HG02981 (cell line): ENCODE measurements around the gene PPFIA2.
A peak's percentile ranks its signal among the peaks of the same experiment; 100 is the strongest.
"Not testable (repeated sequence)": the region's sequence is repeated elsewhere in the genome, so short reads cannot be mapped to it uniquely, and the experiment has no call there.

Experiments
- ATAC-seq: cut with Tn5 transposase; IDR thresholded peaks from one replicate; pipeline ENCODE4 v1.9.1; 2021; ENCODE audit warnings: mild to moderate bottlenecking, moderate library complexity; ENCODE audit not compliant: unreplicated experiment

PPFIA2 gene

DNA sequence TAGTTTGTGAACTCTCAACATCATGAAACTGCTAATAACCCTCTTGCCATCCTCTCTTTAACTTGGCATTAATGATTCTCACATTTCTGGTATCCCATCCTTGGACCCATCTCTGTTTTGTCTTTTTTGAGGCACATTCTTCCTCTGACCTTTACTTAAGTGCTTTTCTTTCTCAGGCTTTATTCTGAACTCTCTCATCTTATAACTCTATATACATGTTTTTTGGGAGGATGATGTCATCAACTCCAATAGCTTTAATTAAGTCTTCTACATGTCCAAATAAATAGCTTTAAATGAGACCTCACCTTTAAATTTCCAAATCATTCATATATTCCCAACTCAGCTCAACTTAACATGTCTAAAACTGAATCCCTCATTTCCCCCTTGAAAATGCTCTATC is 88.4 kb downstream of the PPFIA2 start:
- ATAC-seq: no peak

DNA sequence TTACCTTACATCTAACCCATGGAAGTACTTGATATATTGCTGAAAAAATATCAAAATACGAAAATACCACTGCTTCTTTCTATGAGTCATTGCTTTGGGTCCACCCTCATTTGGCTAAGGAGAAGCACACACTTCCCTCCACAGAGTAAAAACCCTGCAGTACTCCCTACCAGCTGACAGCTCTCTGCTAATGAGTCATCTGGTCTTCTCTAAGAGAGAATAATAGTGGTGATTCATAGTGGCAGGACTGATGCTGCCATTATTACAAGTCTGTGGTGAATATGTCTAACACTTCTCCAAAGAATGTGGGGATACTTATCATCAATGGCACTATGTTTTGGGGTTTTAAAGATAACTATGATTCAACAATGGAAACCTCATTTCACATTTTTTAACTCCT is 90.7 kb downstream of the PPFIA2 start:
- peak; percentile 94 for ATAC-seq

DNA sequence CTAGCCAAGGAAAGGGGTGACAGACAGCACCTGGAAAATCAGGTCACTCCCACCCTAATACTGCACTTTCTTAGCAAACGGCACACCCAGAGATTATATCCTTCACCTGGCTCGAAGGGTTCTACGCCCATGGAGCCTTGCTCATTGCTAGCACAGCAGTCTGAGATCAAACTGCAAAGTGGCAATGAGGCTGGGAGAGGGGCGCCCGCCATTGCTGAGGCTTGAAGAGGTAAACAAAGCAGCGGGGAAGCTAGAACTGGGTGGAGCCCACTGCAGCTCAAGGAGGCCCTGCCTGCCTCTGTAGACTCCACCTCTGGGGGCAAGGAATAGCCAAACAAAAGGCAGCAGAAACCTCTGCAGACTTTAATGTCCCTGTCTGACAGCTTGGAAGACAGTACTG is 99.8 kb downstream of the PPFIA2 start:
- not testable (repeated sequence) for ATAC-seq

DNA sequence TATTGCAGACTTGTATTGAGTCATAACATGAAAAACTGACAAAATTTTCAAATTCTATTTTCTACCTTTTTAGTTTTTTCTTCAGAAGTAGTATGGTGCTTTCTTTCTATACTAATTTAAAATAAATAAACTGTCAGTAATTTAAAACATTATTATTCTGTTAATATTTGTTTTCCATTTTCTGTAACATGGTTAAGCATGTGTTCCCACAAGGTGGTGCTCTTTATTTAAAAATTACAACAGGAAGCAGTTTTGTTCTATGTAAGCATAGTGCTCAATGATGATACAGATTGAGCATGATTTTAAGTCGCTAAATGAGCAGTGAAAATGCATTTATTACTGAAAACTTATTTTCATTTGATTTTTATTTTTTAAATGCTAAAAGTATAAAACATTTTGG is 114.6 kb downstream of the PPFIA2 start:
- ATAC-seq: peak; percentile 74

DNA sequence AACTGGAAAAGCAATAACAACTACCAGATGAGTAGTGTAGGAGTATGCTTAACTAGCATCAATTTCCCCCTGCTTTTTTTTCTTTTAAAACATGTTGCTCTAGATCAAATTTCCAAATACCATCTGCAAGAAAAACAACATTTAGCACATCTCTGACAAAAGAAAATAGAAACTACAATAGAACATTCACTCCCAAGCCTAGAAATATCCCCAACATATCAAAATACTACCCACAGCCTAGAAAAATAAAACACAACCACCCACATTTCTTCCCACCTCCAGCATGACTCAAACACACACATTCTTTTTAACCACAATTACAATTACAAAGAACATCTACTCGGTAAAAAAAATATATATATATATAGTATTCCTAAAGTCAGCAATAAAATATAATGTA is 120.0 kb downstream of the PPFIA2 start:
- ATAC-seq: no peak

DNA sequence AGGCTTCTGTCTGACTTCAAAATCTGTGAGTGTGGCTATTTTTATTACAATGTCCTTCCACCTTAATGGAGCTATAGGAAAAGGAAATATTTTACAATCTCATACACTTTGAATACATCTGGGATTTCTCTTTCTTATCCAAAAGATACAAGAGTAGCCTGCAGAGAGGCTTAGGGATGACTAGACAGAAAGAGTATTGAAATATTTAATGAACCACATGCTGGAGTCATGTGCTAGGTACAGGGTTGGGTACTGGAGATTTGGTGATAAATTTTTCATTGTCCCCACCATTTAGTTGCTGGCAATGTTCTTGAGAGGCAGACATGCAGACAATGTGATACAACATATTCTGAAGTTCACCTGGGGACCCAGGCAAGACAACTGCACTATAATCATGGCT is 126.0 kb downstream of the PPFIA2 start:
- no peak for ATAC-seq

DNA sequence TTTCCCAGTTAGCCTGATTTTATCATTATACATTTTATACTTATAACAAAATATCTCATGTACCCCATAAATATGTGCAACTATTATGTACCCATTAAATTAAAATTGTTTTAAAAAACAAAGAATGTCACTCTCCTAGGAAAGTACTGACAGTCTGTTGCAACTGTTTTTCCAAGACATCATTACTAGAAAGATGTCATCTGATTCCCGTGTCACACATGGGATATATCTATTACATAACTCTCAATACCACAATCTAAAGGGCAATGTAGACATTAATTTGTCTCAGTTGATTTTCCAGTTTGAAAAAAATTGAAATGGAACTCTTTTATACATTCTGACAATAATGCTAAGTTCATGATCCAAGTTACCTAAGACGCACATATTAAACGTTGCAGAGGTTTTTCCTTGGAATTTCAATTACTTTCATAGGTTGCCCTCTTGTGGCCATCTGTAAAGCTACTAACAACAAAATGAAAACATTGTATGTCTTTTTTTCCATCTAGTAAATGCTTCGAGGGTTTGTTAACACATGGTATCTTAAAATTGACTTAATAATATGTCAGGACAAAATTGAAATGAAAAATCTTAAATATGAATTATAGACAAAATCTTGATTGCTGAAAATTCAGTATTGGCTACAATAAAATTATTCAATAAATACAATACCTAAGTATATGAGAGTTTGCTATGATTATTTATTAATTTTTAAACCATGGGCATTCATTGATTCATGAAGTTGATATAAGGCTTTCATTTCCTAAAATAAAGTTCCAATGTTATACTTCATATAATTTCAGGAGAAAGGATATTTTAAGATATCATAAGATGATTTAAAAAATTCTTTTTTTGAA is 131.6 kb downstream of the PPFIA2 start:
- ATAC-seq: no peak

DNA sequence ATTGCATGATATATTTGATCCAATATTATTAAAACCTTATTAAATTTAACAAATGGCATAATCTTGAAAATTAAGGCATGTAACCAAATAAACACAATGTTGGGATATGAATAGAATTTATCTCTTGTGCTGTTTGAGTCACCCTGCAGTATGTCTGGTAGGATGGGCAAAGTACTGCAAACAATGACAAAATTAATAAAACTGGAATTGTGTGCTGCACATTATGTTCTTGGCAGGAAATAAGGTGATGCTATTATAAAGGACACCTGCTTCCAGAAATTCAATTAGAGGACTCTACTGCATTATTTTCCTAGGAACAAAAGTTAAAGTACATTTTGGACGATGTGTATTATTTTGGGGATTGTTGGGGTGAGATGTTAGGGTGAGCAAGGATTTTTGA is 132.7 kb downstream of the PPFIA2 start:
- ATAC-seq: no peak

DNA sequence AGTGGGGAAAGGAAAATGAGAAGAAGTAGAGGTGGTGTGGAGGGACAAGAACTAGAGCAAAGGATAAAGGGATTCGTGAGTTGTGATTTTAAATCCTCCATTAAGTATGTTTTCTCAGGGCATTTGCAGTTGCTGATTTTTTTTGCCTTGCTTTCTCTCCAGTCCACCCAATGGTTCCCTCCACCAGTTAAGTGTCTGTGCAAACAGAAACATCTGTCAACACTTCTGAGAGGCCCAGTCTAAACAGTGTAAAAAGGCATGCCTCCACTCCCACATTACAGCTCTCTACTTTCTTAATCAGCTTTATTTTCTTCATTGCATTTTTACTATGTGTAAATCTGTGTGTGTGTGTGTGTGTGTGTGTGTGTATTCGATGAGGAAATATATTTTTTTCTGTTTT is 141.2 kb downstream of the PPFIA2 start:
- ATAC-seq: no peak

DNA sequence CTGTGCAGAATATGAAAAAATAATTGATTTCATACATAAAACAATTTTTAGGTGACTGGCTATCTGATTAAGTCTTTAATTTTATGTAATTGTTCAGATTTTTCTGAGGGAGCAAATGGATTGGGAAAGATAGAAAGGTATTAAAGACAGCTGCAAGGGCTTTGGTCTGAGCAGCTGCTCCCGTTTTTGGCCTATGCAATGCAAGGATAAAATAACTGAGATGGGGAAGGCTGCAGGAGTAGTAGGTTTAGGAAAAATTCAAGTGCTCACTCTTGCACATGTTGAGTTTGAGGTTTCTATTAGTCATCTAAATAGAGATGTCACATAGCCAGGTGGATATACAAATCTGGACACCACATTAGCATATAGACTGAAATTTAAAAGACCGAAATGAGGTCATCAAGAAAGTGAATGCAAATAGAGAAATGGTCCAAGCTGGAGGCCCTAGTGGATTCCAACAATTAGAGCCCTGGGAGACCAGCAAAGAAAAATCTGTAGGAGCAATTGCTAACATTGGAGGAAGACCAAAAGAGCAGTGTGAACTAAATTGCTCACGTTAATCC is 144.0 kb downstream of the PPFIA2 start:
- no peak for ATAC-seq

DNA sequence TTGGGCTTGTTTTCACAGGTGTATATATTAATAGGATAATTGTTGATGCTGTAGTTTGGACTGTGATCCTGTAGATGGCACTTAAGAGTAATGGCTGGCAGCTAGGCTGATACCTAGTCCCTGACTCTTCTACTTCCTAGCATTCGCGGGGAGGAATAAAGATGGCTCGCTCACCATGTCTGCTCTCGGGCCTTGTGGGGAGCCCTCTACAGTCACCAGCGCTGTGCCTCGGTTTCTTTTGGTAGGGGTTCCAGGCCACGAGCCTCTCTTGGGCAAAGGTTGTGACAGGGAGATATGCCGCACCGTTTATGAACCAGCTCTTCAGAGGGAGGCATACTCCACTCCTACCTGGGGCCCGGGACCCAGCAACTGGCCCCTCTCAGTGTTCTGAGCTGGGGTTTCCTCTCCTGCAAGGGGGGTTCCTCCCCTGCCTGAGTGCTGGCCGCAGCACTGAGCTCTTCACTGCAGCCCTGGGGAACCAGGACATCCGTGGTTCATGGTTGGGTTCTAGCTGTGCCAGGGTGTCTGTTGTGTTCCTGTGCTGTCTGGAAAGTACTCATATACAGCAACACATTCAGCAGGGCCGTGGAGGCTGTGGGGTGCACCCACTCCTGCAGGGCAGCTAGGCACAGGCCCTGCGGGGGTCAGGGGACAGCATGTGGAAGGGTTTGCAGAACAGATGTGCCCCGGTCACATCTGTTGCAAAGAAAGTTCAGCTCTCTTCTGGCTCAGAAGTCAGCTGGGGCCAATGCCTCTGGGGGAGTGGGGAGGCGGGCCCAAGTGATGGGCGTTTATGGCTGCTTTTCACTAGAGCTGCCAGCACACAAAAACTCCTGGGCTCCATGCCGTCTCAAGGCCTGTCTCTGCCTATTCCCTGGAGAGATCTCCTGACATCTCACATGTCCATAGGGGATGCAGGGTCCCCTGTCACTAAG is 147.9 kb downstream of the PPFIA2 start:
- peak; percentile 55 for ATAC-seq

DNA sequence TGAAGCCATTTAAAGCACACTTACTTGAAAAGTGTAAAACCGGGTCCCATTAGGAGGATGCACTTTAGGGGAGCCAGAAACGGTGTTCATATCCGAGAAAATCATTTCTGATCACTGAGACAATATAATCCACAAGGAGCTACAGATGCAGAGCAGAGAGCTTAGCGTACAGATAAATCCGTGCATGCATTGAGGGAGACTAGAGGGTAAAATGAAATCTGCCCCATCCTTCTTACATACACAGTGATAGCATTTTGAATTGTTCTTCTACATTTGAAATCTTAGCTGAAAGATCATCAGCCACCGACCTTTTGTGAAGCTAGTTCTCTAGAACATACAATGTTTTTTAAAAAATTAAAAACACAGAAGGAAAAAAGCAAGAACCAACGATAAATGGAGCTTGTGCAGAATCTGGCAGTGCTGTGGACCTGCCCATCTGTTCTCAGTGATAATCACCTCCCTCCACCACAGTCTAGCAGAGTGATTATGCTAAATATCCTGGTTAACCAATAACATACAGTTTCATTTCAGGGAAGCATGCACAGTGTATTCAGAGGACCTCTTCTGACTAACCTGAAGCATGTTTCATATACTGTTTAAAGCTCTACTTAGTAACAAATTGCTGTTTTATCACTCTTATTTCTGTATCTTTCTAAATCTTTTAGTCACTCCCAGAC is 161.1 kb downstream of the PPFIA2 start:
- ATAC-seq: peak; percentile 87

DNA sequence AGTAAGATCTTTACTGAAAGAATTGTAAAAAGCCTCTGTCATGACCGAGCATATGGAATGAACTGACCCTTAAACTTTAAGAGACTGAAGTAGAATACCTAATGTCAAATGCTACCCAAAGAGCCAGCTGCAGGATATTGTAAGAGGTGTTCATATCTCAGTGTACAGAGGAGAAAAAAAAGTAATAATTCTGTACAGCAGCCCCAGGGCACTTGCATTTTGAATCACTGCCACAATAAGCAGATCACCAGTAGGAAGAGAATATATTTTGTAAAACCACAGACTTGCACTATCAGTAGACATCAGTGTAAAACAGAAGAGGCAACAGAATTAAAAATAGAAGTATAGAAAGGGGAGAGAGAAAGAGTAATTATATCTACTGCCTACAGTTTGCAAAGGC is 162.6 kb downstream of the PPFIA2 start:
- no peak for ATAC-seq

DNA sequence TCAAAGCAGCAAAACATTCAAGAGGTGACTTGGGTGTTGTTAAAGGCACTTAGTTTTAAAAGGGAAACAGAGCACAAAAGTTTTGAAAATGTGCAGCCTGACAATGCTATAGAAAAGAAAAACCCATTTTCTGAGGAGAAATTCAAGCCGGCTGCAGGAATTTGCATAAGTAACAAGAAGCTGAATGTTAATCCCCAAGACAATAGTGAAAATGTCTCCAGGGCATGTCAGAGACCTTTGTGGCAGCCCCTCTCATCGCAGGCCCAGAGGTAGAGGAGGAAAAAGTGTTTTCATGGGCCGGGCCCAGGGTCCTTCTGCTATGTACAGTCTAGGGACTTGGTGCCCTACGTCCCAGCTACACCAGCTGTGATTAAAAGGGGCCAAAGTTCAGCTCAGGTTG is 167.9 kb downstream of the PPFIA2 start:
- no peak for ATAC-seq

DNA sequence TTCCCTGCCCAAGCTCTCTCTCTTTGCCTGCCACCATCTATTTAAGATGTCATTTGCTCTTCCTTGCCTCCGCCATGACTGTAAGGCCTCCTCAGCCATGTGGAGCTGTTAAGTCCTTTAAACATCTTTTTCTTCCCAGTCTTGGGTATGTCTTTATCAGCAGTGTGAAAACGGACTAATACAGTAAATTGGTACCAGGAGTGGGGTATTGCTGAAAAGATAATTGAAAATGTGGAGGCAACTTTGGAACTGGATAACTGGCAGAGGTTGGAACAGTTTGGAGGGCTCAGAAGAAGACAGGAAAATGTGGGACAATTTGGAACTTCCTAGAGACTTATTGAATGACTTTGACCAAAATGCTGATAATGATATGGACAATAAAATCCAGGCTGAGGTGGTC is 168.4 kb downstream of the PPFIA2 start:
- ATAC-seq: not testable (repeated sequence)

DNA sequence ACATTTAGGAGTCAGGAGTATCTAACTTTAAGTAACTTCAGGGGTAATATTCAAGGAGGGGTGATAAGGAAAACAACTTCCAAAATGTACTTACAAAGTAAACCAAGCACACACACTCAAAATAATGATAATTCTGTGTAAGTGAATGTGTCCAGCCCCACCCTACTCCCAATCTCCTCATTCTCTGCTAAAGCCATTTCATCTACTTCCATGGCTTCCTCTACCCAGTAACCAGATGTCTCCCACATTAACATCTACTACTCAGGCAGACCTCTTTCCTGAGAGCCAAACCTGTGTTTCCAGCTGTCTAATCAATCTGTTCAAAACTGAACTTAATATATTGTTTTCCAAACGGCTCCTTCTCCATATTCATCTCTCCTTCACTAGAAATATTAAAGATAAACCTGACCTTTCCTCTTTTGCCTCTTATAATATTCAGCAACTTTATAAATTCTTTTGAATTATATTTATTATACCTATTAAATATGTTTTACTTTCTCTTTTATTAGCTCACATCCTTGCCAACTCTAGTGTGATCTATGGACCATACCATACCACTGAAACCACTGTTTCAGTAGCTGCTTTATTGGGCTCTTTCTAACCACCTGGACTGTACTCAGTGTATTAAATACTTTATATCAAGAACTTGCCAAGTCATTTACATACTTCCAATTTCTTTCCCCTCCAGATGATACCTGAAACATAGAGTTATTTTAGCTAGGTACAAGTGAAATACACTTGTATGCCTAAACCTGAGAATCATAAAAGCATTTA is 170.7 kb downstream of the PPFIA2 start:
- ATAC-seq: peak; percentile 56

DNA sequence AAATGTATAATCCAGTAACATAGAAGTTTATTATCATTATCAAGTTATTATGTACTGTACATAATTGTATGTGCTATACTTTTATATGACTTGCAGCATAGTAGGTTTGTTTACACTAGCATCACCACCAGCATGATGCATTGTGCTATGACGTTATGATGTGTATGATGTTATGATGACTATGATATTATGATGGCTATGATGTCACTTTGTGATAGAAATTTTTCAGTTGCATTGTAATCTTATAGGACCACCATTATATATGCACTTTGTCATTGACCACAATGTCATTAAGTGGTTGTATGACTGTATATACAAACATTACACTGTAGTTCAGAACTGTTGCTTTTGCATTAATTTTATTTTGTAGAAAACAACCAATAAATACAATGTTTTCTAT is 173.4 kb downstream of the PPFIA2 start:
- ATAC-seq: no peak

DNA sequence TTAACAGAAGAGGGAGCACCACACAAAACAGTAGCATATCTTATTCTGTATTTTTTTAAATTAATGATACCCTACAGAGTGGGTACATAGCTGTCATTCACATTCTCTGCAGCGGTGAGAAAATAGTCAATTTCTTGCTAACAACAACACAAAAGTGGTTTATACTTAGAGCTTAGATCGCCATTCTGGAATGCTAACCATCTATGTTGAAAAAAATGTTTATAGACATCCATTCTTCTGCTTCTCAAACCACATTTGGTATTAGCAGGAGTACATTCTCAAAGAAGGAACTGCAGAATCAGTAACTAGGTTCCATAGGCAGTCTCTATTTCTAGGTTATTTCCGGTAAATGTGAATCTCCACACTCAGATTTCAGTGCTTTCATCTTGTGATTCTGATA is 185.9 kb downstream of the PPFIA2 start:
- ATAC-seq: no peak

DNA sequence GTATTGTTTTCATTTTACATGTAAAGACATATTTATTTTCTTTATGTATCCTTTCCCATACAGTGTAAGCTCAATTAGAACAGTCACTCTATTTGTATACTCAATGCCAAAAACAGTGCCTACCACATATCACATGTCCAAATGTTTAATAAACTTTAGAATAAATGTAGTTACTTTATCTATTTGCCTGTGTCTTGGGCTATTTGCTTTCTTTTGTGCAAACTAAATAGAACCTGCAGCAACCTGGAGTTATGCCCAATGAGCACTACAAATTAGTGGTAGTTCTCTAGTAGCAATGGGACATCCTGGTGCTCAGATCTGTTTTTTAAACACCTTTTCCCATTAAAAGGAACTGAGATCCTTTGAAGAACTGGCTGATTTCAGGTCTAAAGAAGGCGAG is 186.7 kb downstream of the PPFIA2 start:
- no peak for ATAC-seq

DNA sequence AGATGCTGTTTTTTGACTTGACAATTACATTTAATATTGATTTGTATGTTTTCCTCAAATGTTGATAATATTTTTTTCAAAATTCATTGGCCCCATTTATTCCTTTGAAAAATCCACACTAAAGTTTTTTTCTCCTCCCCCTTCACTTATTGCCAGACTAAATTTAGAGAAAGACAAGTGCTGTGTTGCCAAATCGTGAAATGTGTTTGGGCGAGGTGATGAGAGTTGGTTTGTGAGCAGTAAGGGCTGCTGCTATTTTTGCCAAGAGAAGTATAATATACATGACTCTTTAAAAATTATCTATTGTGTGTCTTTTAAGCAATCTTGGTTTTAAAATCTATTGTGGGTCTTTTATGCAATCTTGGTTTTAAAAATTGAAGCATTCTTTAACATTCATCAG is 188.9 kb downstream of the PPFIA2 start:
- no peak for ATAC-seq
